NB4 (cell line): ENCODE measurements around the gene TGFBR2.

Experiments
- DNase-seq: peaks from one replicate; pipeline ENCODE4 v3.0.0; 2010; ENCODE audit warnings: low read depth
- H3K4me3 ChIP-seq: one replicate; pipeline ENCODE4 v1.5.1; 2011; ENCODE audit warnings: mild to moderate bottlenecking, low read depth, low read length, moderate library complexity
- MAX ChIP-seq: IDR thresholded peaks from 2 replicates; pipeline ENCODE4 v1.6.1; 2011; ENCODE audit warnings: low read depth, low read length
- MYC ChIP-seq: IDR thresholded peaks from 2 replicates; pipeline ENCODE4 v1.6.1; 2011; ENCODE audit warnings: low read depth, low read length
- POLR2A ChIP-seq: IDR thresholded peaks from 2 replicates; pipeline ENCODE4 v1.6.1; 2011; ENCODE audit warnings: mild to moderate bottlenecking; ENCODE audit not compliant: insufficient read length; ENCODE audit errors: extremely low read depth
- TF ChIP-seq, protein P1 (sequence below): IDR thresholded peaks from one replicate; pipeline ENCODE4 v1.5.1; 2012; ENCODE audit warnings: low read depth, low read length

TGFBR2 gene

GRCh38 chr3:30676424-30677346, 70.3 kb downstream of the TGFBR2 start:
- TF ChIP-seq POLR2A (no peak), MAX (no peak), MYC (no peak)
- TF ChIP-seq, protein P1, sequence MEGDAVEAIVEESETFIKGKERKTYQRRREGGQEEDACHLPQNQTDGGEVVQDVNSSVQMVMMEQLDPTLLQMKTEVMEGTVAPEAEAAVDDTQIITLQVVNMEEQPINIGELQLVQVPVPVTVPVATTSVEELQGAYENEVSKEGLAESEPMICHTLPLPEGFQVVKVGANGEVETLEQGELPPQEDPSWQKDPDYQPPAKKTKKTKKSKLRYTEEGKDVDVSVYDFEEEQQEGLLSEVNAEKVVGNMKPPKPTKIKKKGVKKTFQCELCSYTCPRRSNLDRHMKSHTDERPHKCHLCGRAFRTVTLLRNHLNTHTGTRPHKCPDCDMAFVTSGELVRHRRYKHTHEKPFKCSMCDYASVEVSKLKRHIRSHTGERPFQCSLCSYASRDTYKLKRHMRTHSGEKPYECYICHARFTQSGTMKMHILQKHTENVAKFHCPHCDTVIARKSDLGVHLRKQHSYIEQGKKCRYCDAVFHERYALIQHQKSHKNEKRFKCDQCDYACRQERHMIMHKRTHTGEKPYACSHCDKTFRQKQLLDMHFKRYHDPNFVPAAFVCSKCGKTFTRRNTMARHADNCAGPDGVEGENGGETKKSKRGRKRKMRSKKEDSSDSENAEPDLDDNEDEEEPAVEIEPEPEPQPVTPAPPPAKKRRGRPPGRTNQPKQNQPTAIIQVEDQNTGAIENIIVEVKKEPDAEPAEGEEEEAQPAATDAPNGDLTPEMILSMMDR: no peak
- H3K4me3 ChIP-seq: no peak overlapping the region
- DNase-seq: no peak

DNA sequence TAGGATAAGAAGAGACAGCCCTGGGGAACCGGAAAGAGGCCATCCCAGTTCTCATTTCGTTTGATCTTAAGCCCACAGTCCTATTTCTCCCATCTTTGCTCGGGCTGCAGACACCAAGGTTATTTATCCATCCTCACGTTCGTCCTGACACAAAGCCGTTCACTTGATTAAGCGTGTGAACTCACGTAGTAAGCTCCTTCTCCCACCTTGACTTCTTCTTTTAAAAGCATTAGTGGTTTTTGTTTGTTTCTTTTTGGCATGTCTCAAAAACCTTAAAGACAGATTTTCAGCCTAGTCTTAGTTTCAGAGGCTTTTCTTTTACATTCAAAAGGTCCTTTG, 70.9 kb downstream of the TGFBR2 start:
- TF ChIP-seq, protein P1: no peak
- TF ChIP-seq MAX (no peak), MYC (no peak), POLR2A (no peak)
- H3K4me3 ChIP-seq: no peak overlapping the region
- DNase-seq: no peak

DNA sequence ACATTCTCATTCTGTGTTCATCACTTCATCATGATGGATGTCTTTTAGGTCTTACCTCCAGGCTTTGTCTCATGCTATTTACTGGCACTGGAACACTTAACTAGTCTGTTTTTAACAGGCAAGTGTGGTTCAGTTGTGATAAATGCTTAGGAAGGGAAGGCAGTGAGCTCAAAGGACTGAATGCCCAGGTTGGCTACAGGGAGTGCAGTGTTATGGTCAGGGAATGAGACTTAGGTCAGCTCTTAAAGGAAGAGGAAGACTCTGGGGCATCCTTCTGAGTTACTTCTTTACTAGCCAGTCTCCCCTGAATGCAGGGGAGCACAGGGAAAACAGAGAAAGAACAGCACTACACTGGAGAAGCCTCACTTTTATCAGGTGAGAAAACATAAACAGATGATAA, 72.6 kb downstream of the TGFBR2 start:
- DNase-seq: no peak
- TF ChIP-seq, protein P1: no peak
- no peak for TF ChIP-seq MAX
- TF ChIP-seq MYC: no peak
- TF ChIP-seq POLR2A: no peak
- H3K4me3 ChIP-seq: no peak overlapping the region

- DNase-seq: no peak
- no peak for TF ChIP-seq MAX
- TF ChIP-seq, protein P1: no peak
- TF ChIP-seq POLR2A: no peak
- no peak for TF ChIP-seq MYC
These were observed 74.6 kb downstream of the TGFBR2 start for GRCh38 chr3:30680789-30681648.

GRCh38 chr3:30681649-30682211, 75.3 kb downstream of the TGFBR2 start:
- DNase-seq: no peak
- TF ChIP-seq, protein P1: no peak
- TF ChIP-seq MAX (no peak), MYC (no peak), POLR2A (no peak)
- no peak overlapping the region for H3K4me3 ChIP-seq

More at GRCh38 chr3:30680789-30681648, 74.6 kb downstream of the TGFBR2 start:
- no peak overlapping the region for H3K4me3 ChIP-seq
